Hematopoietic multipotent progenitor cell treated with erythropoietin and hydrocortisone succinate and interleukin-3 and kit ligand, for 8 days (in vitro differentiated cells): ENCODE results near the gene SNED1.
A peak's percentile ranks its signal among the peaks of the same experiment; 100 is the strongest.

Source experiments
- DNase-seq: peaks from one replicate; pipeline ENCODE4 v3.0.0-alpha.2; 2015

SNED1 gene

GRCh38 chr2:240997856-240998705 lies at the start of gene SNED1:
Gene SNED1, plus strand, starts transcription at chr2:240998618. Its CDS starts 220 bp downstream, at chr2:240998838.
- DNase-seq = peak; percentile 70

DNA sequence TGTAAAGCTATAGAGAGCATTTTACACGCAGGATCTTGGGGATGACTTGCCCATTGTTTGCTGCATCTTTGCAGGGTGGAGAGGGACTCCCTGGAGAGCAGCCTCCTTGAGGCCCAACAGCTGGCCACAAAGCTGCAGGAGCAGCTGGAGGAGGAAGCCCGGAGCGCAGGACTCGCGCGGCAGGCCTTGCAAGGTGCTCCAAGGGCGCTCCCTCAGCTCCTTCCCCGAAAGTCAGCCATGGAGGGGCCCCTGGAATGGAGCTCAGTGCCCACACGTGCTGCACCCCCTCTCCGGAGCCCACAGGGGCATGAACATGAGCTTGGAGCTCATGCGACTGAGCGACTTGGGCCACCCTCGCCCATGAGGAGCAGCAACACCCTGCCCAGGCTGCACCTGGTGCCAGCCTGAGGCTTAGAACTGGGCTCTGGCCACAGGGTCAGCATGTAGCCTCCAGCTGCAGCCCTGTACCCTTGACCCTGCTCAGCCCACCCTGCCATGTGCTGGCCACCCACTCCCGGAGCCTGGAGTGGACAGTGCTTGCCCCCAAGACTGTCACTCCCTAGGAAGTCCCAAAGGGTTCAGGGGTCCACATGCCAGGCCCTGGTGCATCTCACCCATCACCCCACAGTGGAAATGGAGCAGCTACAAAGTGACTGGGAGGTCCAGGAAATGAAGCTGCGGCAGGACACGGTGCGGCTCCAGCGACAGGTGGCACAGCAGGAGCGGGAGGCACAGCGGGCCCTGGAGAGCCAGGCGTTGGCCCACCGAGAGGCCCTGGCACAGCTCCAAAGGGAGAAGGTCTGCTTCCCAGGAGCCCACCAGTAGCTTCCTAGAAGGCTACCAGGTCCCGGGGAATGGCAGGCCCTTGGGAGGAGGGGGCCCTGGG lies 49.3 kb upstream of the SNED1 start:
- no peak for DNase-seq

DNA sequence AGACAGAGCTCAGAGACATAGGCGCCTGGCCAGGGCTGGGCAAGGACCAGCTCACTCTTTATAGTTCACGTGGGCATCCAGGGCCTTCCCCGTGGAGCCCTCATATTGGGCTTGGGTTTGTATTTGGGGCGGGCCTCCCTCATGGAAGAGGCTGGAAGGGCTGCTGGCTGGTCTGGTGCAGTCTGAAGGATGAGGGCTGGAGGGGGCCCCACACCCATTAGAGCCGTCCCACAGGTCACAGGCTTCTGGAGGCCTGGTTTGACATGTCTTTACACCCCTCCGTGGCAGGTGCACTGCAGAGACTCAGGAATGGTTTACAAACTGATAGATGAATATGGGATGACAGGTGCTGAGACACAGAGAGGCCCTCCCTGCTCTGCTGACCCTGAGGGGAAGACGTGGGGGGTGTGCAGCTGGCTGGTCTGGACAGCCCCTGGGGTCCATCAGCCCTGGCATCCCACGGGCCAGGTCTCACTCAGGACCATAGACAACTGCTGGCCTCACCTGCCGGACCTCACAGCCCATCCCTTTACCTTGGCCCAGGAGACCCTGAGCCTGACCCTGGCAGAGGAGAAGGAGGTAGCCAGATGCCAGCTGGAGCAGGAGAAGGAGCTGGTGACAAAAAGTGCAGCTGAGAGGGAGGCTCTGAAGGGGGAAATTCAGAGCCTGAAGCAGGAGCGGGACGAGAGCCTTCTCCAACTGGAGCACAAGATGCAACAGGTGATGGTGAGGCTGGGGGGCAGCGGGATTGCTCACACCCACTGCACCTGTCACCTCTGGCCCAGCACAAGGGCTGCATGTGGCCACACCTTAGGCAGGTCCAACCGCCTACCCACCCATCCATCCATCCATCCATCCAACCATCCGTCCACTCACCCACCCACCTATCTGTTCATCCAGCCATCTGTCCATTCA lies 48.4 kb upstream of the SNED1 start:
- no peak for DNase-seq

GRCh38 chr2:240951045-240951594 lies 47.3 kb upstream of the SNED1 start:
- no peak for DNase-seq

- no peak for DNase-seq
Observed at GRCh38 chr2:240952496-240953246, 45.7 kb upstream of the SNED1 start.

DNA sequence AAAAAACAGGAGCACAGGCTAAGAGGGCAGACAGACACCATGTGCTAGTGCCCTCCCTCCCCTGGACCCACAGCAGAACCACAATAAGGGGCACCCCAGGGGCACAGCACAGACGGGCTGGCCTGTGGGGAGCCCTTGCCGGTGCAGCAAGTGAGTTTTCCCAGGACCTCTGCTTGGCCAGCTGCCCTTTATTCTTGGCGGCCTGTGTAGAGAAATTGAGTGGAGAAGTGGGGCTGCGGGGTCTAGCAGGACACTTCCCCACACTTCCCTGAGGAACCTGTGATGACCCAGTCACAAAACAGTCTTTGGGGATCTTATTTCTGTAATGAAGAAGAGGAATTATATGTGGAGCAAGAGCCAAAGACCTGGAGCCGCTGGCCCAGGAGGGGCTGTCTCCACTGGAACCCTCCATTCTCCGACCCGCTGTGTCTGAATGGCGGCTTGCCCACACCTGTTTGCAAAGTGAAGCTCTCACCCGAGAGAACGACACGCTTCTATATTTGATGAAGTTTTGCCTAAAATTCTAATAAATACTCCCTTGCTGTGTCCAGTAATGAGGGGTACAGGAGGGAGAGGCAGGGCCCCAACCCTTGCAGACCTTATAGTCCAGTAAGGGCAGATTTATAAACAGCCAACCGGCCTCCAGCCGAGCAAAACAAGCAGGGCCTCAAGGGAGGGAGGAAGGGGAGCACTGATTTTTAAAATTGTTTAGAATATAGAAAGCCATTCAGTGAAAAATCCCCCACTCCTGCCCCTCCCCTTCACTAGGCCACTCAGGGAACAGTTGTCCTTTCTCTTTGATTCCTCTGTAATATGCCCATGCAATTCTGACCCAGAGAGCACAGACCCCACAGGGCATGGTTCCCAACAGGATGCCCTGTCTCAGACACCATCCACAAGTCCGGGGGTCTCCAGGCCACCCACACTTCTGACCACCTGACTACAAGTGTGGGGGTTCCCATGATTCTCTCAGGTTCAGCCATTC lies 44.7 kb upstream of the SNED1 start:
- DNase-seq = no peak

- DNase-seq = no peak
Observed at GRCh38 chr2:240954436-240955305, 43.7 kb upstream of the SNED1 start.

GRCh38 chr2:240955306-240956170 lies 42.9 kb upstream of the SNED1 start:
- DNase-seq = no peak

DNA sequence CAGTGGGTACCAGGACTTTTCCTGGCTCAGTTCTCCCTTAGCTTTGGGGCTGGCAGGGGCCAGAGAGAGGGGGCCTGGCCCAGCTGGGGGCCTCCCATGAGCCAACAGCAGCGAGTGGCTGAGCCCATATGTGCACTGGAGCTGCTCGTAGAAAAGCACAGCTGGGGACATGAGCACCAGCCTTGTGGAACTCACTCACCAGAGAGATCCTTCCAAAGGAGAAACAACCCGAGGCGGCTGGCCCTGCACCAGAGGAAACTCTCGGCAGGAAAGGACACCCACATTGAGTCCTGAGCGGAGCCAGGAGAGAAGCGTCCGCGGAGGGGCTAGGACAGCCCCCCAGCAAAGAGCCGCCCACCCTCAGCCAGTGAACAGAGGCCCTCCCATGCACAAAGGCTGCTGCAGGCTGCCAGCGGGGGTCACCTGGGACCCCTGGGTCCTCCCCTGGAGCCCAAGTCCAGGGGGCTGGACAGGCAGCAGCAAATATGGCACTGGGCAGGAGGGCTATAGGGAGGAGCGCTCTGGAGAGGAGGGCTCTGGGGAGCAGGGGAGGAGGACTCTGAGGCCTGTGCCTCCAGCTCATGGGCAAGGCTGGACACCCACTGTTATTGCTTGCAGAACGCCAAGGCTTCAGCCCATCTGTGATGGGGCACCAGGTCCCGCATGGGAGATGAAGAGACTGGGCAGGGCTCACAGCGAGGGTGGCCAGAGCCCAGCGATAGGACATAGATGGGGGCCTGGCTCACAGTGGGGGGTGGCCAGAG lies 42.1 kb upstream of the SNED1 start:
- DNase-seq = no peak

- no peak for DNase-seq
Observed at GRCh38 chr2:240956935-240957655, 41.3 kb upstream of the SNED1 start.

DNA sequence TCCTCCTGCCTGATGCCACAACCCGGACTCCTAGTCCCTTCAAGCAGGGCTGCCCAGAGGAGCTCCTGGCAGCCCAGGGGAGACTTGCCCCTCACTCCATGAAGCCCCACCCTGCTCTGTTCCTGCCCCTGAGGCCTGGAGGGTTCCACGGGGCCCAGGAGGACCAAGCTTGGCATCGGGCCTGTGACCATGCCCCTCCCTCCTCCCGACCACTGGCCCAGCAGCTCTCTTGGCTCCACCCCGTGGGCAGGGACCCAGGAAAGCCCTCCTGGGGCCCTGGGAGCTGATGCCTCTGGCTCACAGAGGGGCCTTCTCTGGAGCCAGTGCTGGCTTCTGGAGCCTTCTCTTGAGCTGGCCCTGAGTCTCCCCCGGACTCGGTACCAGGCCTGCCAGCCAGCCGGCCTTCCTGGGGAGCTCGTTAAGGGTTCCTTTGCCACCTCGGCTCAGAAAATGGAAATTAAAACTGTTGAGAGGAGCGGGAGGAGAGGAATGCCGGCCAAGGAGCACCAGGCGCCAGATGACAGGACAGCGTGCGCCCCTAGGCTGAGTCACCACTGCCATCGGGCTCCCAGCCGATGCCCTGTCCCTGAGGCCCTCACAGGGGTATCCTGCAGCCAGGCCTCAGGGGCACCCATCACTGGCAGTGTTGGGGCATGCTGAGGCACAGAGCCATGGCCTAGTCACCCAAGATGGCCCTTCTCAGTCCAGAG lies 40.6 kb upstream of the SNED1 start:
- no peak for DNase-seq

DNA sequence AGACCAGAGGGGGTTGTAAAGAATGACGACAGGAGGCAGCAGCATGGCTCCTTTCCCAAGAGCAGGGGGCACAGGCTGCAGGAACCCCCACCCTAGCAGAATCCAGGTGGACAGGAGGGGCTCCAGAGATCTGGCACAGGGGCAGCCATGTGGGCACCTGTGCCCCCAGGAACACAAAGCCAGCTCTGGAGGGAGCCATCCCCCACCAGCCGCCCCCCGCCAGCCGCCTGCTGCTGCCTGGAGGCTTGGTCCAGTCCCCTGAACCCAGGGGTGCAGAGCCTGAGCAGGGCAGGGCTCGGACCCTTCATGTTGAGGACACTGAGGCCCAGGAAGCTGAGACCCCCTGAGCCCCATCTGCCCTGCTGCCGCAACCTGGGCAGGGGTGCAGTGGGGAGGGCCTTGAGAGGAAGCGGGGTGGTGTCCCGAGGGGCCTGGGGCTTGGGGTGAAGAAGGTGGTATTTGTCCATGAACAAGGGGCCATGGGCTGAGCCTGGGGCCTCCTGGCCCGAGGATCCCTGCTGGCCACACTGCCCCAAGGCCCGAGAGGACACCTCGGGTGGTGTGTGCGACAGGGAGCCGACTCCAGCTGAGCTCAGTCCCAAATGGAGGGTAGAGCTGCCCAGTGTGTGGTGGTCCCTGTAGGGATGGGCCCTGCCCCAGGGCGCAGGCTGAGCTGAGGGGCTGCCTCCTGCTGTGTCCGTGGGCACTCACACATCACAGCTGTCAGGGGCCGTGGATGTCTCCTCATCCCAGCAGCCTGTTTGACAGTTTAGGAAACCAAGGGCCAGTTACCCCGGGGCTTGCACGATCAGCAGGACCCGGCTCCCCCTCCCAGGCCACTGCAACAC lies 39.8 kb upstream of the SNED1 start:
- no peak for DNase-seq

DNA sequence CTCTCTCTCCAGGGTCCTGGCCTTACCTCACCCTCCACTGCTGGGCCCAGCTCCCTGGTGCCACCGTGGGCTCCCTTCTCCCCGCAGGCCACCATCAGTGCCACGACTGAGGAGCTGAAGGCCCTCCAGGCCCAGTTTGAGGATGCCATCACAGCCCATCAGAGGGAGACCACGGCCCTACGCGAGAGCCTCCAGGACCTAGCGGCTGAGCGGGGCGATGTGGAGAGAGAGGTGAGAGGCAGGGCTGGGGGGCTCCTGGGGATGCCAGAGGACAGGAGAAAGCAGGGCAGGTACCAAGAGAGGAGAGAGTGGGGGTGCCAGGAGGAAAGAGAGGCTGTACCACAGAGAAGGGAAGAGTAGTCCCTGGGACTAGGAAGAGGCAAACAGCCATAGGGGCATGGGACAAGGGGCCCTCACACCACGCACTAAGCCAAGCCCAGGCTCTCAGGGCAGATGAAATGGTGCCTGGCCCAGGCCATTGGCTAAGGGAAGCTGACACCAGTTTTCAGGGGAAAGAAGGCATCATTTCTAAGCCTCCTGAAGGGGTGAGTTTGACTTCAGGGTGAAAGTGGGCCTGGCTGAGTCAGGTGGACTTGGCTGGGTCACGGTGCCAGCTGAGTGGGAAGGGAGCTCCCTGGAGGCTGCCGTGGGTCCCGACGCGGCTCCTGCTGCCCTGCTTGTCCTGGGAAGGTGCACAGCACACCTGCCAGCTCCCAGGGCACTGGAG lies 39.0 kb upstream of the SNED1 start:
- DNase-seq = no peak

GRCh38 chr2:240959941-240960308 lies 38.5 kb upstream of the SNED1 start:
- no peak for DNase-seq
